Activated T-helper 9 cell treated with anti-CD3 and anti-CD28 coated beads, Interleukin-2, amount 50 U/mL, for 16 hours (primary cell): ENCODE results near the gene KCND3.

ENCODE experiments used
- DNase-seq: peaks from one replicate; pipeline ENCODE4 v3.0.0-alpha.2; 2020; ENCODE audit warnings: low read depth

KCND3 gene

DNA sequence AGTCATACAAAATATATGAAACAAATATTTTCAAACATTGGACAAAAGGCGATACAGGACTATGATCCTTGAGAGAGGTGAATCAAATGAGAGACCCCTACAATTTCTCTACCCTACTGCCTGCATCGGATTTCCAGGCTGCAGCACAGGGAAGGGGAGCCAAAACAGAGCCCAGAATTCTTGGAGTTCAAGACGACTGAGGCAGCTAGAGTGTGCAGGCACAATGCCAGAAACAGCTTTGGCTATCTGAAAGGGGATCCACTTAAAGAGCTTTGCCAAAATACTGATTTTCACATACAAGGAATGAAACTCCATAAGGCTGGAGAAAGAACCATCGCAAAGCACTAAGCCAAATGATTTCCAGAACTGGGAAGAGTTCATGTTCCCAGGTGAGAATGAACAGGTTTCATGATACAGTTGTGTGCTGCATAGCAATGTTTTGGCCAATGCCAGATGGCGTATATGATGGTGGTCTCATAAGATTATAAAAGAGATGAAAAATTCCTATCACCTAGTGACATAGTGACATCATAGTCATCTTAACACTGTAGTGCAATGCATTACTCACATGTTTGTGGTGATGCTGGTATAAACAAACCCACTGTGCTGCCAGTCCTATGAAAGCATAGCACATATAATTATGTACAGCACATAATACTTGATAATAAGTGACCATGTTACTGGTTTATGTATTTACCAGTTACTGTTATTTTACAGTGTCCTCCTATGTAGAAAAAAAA, 77.5 kb downstream of the KCND3 start:
- no peak for DNase-seq

- no peak for DNase-seq
Measured at GRCh38 chr1:111911061-111911460, 78.4 kb downstream of the KCND3 start.

GRCh38 chr1:111909030-111909429, 80.4 kb downstream of the KCND3 start:
- no peak for DNase-seq

GRCh38 chr1:111908011-111908621, 81.4 kb downstream of the KCND3 start:
- no peak for DNase-seq

GRCh38 chr1:111907321-111907720, 82.1 kb downstream of the KCND3 start:
- no peak for DNase-seq

DNA sequence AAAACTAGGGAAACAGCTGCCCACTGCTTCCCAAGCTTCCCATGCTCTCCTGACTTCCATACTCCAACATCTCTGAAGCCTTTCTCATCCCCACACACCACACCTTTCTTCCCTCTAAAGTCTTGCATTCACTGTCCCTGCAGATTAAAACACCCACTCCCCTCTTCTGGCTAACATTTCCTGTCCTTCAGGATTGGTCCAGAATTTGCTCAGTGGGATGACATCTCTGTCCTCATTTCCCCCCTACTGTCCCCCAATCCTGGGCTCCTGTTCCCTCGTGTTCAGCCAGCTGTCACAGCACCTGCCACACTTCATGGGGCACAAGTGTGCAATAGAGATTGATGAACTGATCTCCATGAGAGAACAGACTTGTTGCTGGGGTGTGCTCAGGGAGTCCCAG, 82.7 kb downstream of the KCND3 start:
- DNase-seq = no peak

- no peak for DNase-seq
Measured at GRCh38 chr1:111906111-111906510, 83.4 kb downstream of the KCND3 start.

DNA sequence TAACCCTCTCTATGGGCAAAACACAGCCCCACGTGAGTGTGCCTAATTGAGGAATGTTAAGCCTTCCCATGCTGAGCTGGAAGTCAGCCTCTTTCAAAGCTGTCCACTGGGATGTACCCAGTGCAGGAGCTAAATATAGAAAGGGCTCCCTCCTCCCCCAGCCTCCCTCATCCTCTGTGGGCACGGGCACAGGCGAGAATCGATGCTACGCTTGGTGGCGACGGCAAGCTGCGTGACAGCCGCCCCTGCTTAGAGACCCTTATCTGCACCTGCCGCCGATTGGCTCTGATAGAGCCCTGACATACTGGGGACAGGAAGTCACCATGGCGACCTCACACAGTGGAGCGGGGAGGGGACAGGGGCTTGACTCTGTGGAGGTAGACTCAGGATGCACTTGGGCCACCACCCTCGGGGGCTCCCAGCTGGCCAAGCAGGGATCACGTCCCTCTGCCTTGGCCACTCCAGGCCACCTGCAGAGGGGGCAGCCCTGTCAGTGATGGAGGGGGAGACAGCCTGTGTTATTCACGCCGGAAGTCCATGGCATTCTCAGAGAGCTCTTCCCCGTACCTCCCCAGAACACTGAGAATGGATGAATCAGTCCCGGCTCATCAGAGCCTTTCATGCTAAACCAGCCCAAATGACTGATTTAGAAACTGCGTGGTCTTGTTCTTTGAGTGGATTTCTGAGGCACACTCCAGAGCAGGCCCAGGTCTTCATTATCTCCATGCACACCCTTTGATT, 84.8 kb downstream of the KCND3 start:
- DNase-seq = no peak

DNA sequence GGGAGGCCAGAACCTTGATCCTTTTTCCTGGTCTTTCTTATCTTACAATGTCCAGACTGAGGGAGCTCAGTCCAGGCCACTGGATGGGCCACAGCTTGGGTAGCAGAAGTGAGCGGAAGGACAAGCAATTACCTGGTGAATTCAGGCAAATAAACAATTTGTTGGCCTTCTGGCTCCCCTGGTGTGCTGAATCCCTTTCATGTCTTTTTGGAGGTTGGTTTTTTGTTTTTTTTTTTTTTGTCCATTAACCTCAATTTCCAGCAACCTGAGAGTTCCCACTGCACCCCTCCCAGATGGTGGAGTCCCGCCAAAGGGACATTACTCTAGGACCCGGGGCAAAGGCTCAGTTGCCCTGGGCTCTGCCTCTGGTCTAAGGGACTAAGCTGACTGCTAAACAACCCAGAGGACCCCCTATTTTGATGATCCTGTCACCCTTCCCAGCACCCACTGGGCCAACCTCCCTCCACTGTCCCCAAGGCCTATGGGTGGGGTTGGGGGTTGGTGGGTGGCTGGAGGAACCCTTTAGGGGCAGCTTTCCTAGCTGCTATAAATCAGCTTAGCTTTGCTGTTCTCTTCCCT, 85.5 kb downstream of the KCND3 start:
- no peak for DNase-seq

- DNase-seq = no peak
Measured at GRCh38 chr1:111903148-111903870, 86.2 kb downstream of the KCND3 start.

DNA sequence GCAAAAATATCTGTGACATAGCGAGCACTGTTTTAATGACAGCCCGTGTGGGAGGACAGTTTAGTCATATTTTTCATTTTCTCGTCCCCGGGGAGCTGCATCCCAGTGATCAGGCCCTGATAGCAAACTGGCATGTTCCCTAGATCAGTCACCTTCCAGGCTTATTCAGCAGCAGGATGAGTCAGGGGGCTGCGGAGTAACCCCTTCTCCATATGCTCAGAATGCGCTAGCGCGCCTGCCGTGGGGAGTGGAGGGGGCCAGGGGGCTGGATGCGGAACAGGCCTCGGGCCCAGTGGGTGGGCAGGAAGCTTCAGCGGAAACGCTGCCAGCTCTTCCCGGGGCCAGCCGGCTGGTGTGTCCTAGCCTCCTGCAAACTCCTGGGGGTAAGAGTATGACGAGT, 94.0 kb downstream of the KCND3 start:
- DNase-seq = no peak

DNA sequence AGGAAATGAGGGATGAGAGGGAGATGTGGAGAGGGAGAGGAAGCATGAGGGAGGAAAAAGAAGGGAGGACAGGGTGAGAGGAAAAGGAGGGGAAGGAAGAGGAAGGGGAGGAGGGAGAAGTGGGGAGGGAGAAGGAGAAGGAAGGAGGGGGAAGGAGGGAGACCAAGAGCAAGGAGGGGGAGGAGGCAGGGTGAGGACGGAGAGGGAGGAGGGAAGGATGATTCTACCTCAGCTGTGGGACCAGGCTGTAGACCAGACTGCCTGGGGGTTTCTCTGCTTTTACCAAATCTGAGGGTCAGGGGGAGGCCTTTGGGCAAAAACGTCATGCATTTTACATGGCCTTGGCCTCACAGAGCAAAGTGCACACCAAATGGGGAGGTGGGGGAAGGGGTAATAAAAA, 94.5 kb downstream of the KCND3 start:
- no peak for DNase-seq

GRCh38 chr1:111894497-111894896, 95.0 kb downstream of the KCND3 start:
- no peak for DNase-seq

DNA sequence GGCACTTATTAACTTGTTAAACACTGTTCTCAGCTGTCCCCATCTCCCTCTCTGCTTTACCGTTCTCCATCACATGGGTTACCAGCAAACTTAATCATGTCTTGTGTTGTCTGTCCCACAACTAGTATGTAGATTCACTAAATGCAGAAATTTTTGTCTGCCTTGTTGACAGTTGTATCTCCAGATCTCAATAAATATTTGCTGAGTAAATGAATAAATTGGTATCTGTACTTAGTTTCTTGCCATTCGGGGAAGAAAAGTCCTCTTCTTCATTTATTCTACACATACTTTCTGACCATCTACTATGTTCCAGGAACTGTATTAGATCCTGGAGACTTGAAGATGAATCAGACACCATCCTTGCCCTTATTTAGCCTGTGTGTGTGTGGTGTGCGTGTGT, 97.9 kb downstream of the KCND3 start:
- DNase-seq = no peak

- DNase-seq = no peak
Measured at GRCh38 chr1:111888740-111889376, 100.6 kb downstream of the KCND3 start.

DNA sequence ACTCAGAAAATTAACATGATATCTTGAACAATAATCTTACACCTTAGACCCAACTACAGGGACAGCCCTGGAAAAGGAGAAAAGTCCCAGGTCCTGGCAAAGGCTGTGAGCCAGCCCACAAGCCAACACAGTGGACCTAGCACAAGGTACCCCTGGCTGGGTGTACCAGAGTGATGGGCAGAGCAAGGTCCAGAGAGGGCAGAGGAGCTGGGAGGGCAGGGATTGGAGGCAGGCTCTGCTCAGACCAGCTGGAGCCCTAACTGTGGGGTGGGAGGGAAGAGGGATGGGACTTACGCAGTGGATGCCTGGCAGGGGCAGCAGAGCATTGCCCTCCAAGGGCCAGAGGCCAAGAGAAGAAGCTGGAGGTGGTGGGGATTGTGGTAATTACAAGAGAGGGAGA, 101.6 kb downstream of the KCND3 start:
- DNase-seq = no peak

- DNase-seq = no peak
Measured at GRCh38 chr1:111887385-111887784, 102.1 kb downstream of the KCND3 start.

GRCh38 chr1:111886741-111887140, 102.7 kb downstream of the KCND3 start:
- DNase-seq = no peak

DNA sequence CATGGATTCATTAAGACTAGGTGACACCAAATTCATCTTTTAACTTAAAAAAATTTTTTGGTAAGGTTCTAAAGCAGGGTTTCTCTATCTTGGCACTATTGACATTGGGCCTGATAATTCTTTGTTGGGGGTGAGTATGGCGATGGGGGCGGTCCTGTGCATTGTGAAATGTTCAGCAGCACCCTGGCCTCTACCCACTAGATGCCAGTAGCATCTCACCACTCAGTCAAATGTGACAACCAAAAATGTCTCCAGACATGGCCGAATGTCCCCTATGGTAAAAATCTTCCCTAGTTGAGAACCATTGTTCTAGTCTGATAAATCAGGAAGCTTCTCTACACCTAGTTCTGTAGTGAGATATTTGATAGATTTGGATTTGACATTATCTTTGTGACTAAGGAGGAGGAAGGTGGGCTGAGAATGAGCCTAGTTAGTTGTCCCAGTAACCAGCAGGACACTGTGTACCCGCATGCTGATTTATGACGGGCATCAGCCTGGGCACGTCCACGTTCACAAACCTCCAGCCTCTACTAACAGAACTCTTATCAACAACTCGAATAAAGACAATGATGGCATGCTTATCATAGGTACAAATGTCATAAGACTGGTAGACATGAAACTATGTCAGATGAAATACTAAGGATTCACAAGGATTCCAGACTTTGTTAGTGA, 104.6 kb downstream of the KCND3 start:
- no peak for DNase-seq

GRCh38 chr1:111882986-111883560, 106.4 kb downstream of the KCND3 start:
- no peak for DNase-seq

- DNase-seq = no peak
Measured at GRCh38 chr1:111882559-111882958, 106.9 kb downstream of the KCND3 start.
